Chondrocyte (in vitro differentiated cells): ENCODE results near the gene JPT2. TPM values are rescaled to one million over a fixed set of nuclear protein-coding genes. Genes with fewer than 3 reads are reported as not detected.
"Not testable (repeated sequence)": the region's sequence is repeated elsewhere in the genome, so short reads cannot be mapped to it uniquely, and the experiment has no call there.

Source experiments
- DNase-seq: peaks from one replicate; pipeline ENCODE4 v3.0.0; 2021; ENCODE audit warnings: mixed read lengths, low spot score
- H3K27ac Mint-ChIP-seq: one replicate; pipeline ENCODE4 v1.8.0; 2021; ENCODE audit warnings: mild to moderate bottlenecking, moderate library complexity, mixed read lengths; ENCODE audit not compliant: unreplicated experiment
- H3K27me3 Mint-ChIP-seq: 2 replicates; pipeline ENCODE4 v1.8.0; 2021; ENCODE audit warnings: low read depth, mixed read lengths
- H3K36me3 Mint-ChIP-seq: 2 replicates; pipeline ENCODE4 v1.8.0; 2021; ENCODE audit warnings: low read depth, mixed read lengths
- H3K4me1 Mint-ChIP-seq: 2 replicates; pipeline ENCODE4 v1.8.0; 2021; ENCODE audit warnings: low read depth, mild to moderate bottlenecking, mixed read lengths
- H3K4me3 Mint-ChIP-seq: one replicate; pipeline ENCODE4 v1.8.0; 2021; ENCODE audit warnings: mild to moderate bottlenecking, moderate library complexity, mixed read lengths; ENCODE audit not compliant: unreplicated experiment
- H3K9me3 Mint-ChIP-seq: 2 replicates; pipeline ENCODE4 v1.8.0; 2021; ENCODE audit warnings: low read depth, mixed read lengths
- CTCF ChIP-seq: fragments of 200-600 bp; sonication (generic); IDR thresholded peaks from 2 replicates; pipeline ENCODE4 v1.5.0; 2021; ENCODE audit warnings: antibody characterized with exemption, mild to moderate bottlenecking, moderate library complexity
- total RNA-seq: library from RNA; stranded (reverse); gene quantifications from 3 replicates; pipeline ENCODE4 v1.2.1, GENCODE V29; 2021

Gene JPT2
- total RNA-seq, 1 donor from 2014 or later, result 63.0 TPM

- Mint-ChIP-seq H3K9me3 (no peaks in the 10 kb centered on the region), H3K27ac (no peak overlapping the region), H3K36me3 (peaks cover 16% of the 10 kb centered on the region), H3K4me1 (no peaks in the 10 kb centered on the region), H3K4me3 (no peak overlapping the region), H3K27me3 (no peaks in the 10 kb centered on the region)
- no peak for TF ChIP-seq CTCF
- DNase-seq, result no peak
Observed at GRCh38 chr16:1729026-1729425, 50.9 kb downstream of the JPT2 start.

- Mint-ChIP-seq H3K36me3 (peaks cover 16% of the 10 kb centered on the region), H3K27me3 (no peaks in the 10 kb centered on the region), H3K27ac (no peak overlapping the region), H3K4me3 (no peak overlapping the region), H3K4me1 (no peaks in the 10 kb centered on the region), H3K9me3 (no peaks in the 10 kb centered on the region)
- DNase-seq, result no peak
- no peak for TF ChIP-seq CTCF
Observed at GRCh38 chr16:1729445-1729844, 51.4 kb downstream of the JPT2 start.

DNA sequence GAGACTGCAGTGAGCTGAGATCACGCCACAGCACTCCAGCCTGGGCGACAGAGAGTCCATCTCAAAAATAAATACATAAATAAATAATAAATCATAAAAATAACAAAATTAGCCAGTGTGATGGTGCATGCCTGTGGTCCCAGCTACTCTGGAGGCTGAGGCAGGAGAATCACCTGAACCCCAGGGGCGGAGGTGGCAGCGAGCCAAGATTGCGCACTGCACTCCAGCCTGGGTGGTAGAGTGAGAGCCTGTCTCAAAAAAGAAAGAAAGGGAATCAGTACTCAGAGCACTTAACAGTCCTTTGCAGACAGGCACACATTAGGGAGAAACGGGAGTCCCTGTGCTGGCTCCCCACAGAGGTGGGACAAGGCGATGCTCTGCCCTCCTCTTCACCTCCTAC lies 53.0 kb downstream of the JPT2 start:
- no peak overlapping the region for H3K4me3 Mint-ChIP-seq
- H3K27ac Mint-ChIP-seq, result no peak overlapping the region
- no peak for DNase-seq
- no peaks in the 10 kb centered on the region for H3K4me1 Mint-ChIP-seq
- no peaks in the 10 kb centered on the region for H3K27me3 Mint-ChIP-seq
- H3K9me3 Mint-ChIP-seq, result no peaks in the 10 kb centered on the region
- peaks cover 16% of the 10 kb centered on the region for H3K36me3 Mint-ChIP-seq
- no peak for TF ChIP-seq CTCF

- Mint-ChIP-seq H3K27me3 (no peaks in the 10 kb centered on the region), H3K9me3 (no peaks in the 10 kb centered on the region), H3K27ac (no peak overlapping the region), H3K36me3 (peaks cover 16% of the 10 kb centered on the region), H3K4me1 (no peaks in the 10 kb centered on the region), H3K4me3 (no peak overlapping the region)
- no peak for TF ChIP-seq CTCF
- no peak for DNase-seq
Observed at GRCh38 chr16:1731603-1732002, 53.5 kb downstream of the JPT2 start.

DNA sequence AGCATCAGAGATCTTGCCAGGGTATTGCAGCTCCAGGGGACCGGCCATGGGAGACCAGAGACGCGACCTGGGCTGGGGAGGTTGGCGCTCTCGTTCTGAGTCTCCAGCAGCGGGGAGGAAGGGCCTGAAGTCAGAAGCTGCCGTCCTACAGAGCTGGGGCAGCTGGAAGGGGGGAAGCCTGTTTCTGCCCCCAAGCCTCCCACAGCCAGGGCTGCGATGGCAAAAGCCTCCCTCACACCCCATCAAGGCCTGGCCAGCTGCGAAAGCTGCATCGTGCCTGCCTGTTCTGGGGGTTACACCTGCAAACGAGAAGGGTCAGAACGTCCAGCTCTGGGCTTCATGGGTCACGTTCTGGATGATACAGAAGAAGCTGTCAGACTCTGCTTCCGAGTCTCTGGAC lies 54.0 kb downstream of the JPT2 start:
- Mint-ChIP-seq H3K9me3 (no peaks in the 10 kb centered on the region), H3K27ac (no peak overlapping the region), H3K4me1 (no peaks in the 10 kb centered on the region), H3K27me3 (no peaks in the 10 kb centered on the region), H3K4me3 (no peak overlapping the region), H3K36me3 (peaks cover 13% of the 10 kb centered on the region)
- no peak for DNase-seq
- no peak for TF ChIP-seq CTCF

- not testable (repeated sequence) for H3K27me3 Mint-ChIP-seq, DNase-seq, H3K4me3 Mint-ChIP-seq, H3K4me1 Mint-ChIP-seq, H3K27ac Mint-ChIP-seq, H3K9me3 Mint-ChIP-seq, H3K36me3 Mint-ChIP-seq
Observed at GRCh38 chr16:1732551-1732987, 54.5 kb downstream of the JPT2 start.
